ENCODE measurements around the gene UPP2. TPM values are rescaled to one million over a fixed set of nuclear protein-coding genes. Genes with fewer than 3 reads are reported as not detected.

The UPP2 gene
- total and polyA plus RNA-seq, 2 of the 13 experiments (the other 11 are each of a cell fraction or from before 2014, with no cell fraction given): 0.07 to 0.28 TPM

GRCh38 chr2:158135096-158135495, 33.4 kb downstream of the UPP2 start:
- Histone ChIP-seq H3K36me3 (replicated peaks in 1 of 2; ENCODE audit: control insufficient read depth in 1 of 2, insufficient read depth in 2 of 2, low read length in 2 of 2) (no peaks in the 10 kb centered on the region), H3K27ac (ENCODE audit: extremely low read length, insufficient read depth, low read length) (no peak overlapping the region), H3K9ac (ENCODE audit: insufficient read depth, low read depth, low read length) (no peak overlapping the region), H4K20me1 (ENCODE audit: insufficient read depth, low read length) (no peaks in the 10 kb centered on the region), H3K9me3 (ENCODE audit: low read length) (no peaks in the 10 kb centered on the region), H3K79me2 (ENCODE audit: insufficient read depth, low read length) (no peaks in the 10 kb centered on the region), H3K27me3 (ENCODE audit: control insufficient read depth in 1 of 2, insufficient read depth in 2 of 2, low read length in 2 of 2) (no peaks in the 10 kb centered on the region), H3K4me2 (ENCODE audit: low read depth, low read length) (no peak overlapping the region), H2AFZ (ENCODE audit: low read length) (no peak overlapping the region), H3K4me3 (replicated peaks in 1 of 3; ENCODE audit: insufficient read depth in 1 of 3, low read depth in 2 of 3, low read length in 3 of 3) (no peak overlapping the region), H3K4me1 (ENCODE audit: insufficient read depth, low read length) (peaks cover 56% of the 10 kb centered on the region)
- DNase-seq (ENCODE audit: low spot score) (no peak), FAIRE-seq (no peak), ATAC-seq (no peak)
- WGBS (ENCODE audit: low lambda C conversion rate): 97% methylated on average over 1 of the region's 1 CpG
- BruUV-seq (replicated peaks): no TSS peak
- TF ChIP-seq ZFP82 (CRISPR knock-in tag; IDR thresholded peaks at IDR 0.05; ENCODE audit: borderline replicate concordance): 0 out of 2 replicates have a peak, but pooled peaks have one; percentile 15
- TF ChIP-seq ZNF841 (CRISPR knock-in tag; IDR thresholded peaks at IDR 0.05; ENCODE audit: borderline replicate concordance): no peak
- intact Hi-C loops (cut with micrococcal nuclease; ENCODE audit: unreplicated experiment): no loop called here
- in situ Hi-C loops (cut with HindIII; ENCODE audit: extremely low pct_ligation_motif_present, low pct_unique_long_range_greater_than_20kb): no loop called here
- ChIA-PET POLR2A (no interaction called here), CTCF (ENCODE audit: low intra/inter-chr PET ratio, low total read pairs) (no interaction called here)

- Histone ChIP-seq H3K4me1 (ENCODE audit: insufficient read depth, low read length) (peaks cover 38% of the 10 kb centered on the region), H4K20me1 (ENCODE audit: insufficient read depth, low read length) (no peaks in the 10 kb centered on the region), H3K27me3 (ENCODE audit: control insufficient read depth in 1 of 2, insufficient read depth in 2 of 2, low read length in 2 of 2) (no peaks in the 10 kb centered on the region), H3K36me3 (replicated peaks in 1 of 2; ENCODE audit: control insufficient read depth in 1 of 2, insufficient read depth in 2 of 2, low read length in 2 of 2) (no peaks in the 10 kb centered on the region), H3K79me2 (ENCODE audit: insufficient read depth, low read length) (no peaks in the 10 kb centered on the region), H2AFZ (ENCODE audit: low read length) (no peak overlapping the region), H3K9me3 (ENCODE audit: low read length) (no peaks in the 10 kb centered on the region), H3K27ac (ENCODE audit: extremely low read length, insufficient read depth, low read length) (no peak overlapping the region), H3K9ac (ENCODE audit: insufficient read depth, low read depth, low read length) (no peak overlapping the region), H3K4me3 (replicated peaks in 1 of 3; ENCODE audit: insufficient read depth in 1 of 3, low read depth in 2 of 3, low read length in 3 of 3) (no peak overlapping the region), H3K4me2 (ENCODE audit: low read depth, low read length) (no peak overlapping the region)
- no peak for ATAC-seq
- POLR2A ChIA-PET: no interaction called here
- in situ Hi-C loops (cut with HindIII; ENCODE audit: extremely low pct_ligation_motif_present, low pct_unique_long_range_greater_than_20kb) (no loop called here), intact Hi-C loops (cut with micrococcal nuclease; ENCODE audit: unreplicated experiment) (no loop called here)
- WGBS (ENCODE audit: low lambda C conversion rate): 63% methylated on average over 5 of the region's 5 CpGs
- FAIRE-seq: no peak
- CTCF ChIA-PET (ENCODE audit: low intra/inter-chr PET ratio, low total read pairs): no interaction called here
- TF ChIP-seq SP1 (IDR thresholded peaks at IDR 0.05) (no peak), SP1 (CRISPR knock-in tag; IDR thresholded peaks at IDR 0.05) (no peak), KDM5B (CRISPR knock-in tag; IDR thresholded peaks at IDR 0.05; ENCODE audit: borderline replicate concordance) (no peak), ZBTB39 (CRISPR knock-in tag; IDR thresholded peaks at IDR 0.05) (no peak), HMGXB3 (CRISPR knock-in tag; IDR thresholded peaks at IDR 0.05; ENCODE audit: borderline replicate concordance) (no peak), CBX1 (IDR thresholded peaks at IDR 0.05; ENCODE audit: low read depth) (no peak), DRAP1 (CRISPR knock-in tag; IDR thresholded peaks at IDR 0.05) (no peak), SRSF9 (IDR thresholded peaks at IDR 0.05; ENCODE audit: borderline replicate concordance, insufficient read depth, low read depth, low read length, poor library complexity, severe bottlenecking) (no peak), ZNF570 (CRISPR knock-in tag; IDR thresholded peaks at IDR 0.05; ENCODE audit: borderline replicate concordance) (no peak)
- BruUV-seq (replicated peaks): no TSS peak
- DNase-seq (ENCODE audit: low spot score): no peak
Measured at GRCh38 chr2:158138255-158138654, 36.6 kb downstream of the UPP2 start.
